SK-N-SH treated with all-trans-retinoic acid at 6 μM for 48 hours (cell line): Measurements from ENCODE around the gene ZNF774.

Source experiments
- ATAC-seq: fragments of 200-7000 bp; cut with Tn5 transposase; 3 replicates; pipeline ENCODE4 v1.9.1; 2020; ENCODE audit warnings: mild to moderate bottlenecking, moderate library complexity
- ARNTL ChIP-seq: fragments of 450-650 bp; formaldehyde crosslinking; IDR thresholded peaks from 2 replicates; pipeline ENCODE4 v1.5.0; 2020; ENCODE audit warnings: low read depth, mild to moderate bottlenecking, moderate library complexity, borderline replicate concordance
- ESRRG ChIP-seq: fragments of 250-450 bp; sonication (Bioruptor Pico); IDR thresholded peaks from 2 replicates; pipeline ENCODE4 v1.6.1; 2021; ENCODE audit warnings: mild to moderate bottlenecking
- GLIS3 ChIP-seq: fragments of 250-450 bp; sonication (Bioruptor Pico); IDR thresholded peaks from 2 replicates; pipeline ENCODE4 v1.5.0; 2020; ENCODE audit warnings: mild to moderate bottlenecking, moderate library complexity
- ISL1 ChIP-seq: fragments of 250-450 bp; sonication (Bioruptor Pico); IDR thresholded peaks from 2 replicates; pipeline ENCODE4 v2.1.2; 2022; ENCODE audit warnings: mild to moderate bottlenecking, moderate library complexity
- OSR1 ChIP-seq: fragments of 250-450 bp; sonication (Bioruptor Pico); IDR thresholded peaks from 2 replicates; pipeline ENCODE4 v1.8.0; 2022; ENCODE audit warnings: moderate library complexity, mild to moderate bottlenecking, inconsistent platforms
- RARB ChIP-seq: fragments of 250-450 bp; sonication (Bioruptor Pico); IDR thresholded peaks from 2 replicates; pipeline ENCODE4 v1.8.0; 2021; ENCODE audit warnings: mild to moderate bottlenecking, moderate library complexity
- SNAI2 ChIP-seq: fragments of 250-450 bp; sonication (Bioruptor Pico); IDR thresholded peaks from 2 replicates; pipeline ENCODE4 v1.5.0; 2020; ENCODE audit warnings: mild to moderate bottlenecking, moderate library complexity
- TCF4 ChIP-seq: fragments of 250-450 bp; sonication (Bioruptor Pico); IDR thresholded peaks from 2 replicates; pipeline ENCODE4 v1.8.0; 2021; ENCODE audit warnings: mild to moderate bottlenecking, moderate library complexity, borderline replicate concordance
- TSHZ2 ChIP-seq: fragments of 250-450 bp; sonication (Bioruptor Pico); IDR thresholded peaks from 2 replicates; pipeline ENCODE4 v1.5.0; 2020; ENCODE audit warnings: mild to moderate bottlenecking, moderate library complexity
- ZC3H10 ChIP-seq: fragments of 250-450 bp; sonication (Bioruptor Pico); IDR thresholded peaks from 2 replicates; pipeline ENCODE4 v1.5.1; 2021; ENCODE audit warnings: mild to moderate bottlenecking, moderate library complexity
- ZFP3 ChIP-seq: fragments of 250-450 bp; sonication (Bioruptor Pico); IDR thresholded peaks from 2 replicates; pipeline ENCODE4 v1.5.0; 2020; ENCODE audit warnings: mild to moderate bottlenecking, moderate library complexity
- ZFP30 ChIP-seq: fragments of 450-650 bp; formaldehyde crosslinking; IDR thresholded peaks from 2 replicates; pipeline ENCODE4 v1.5.0; 2022; ENCODE audit warnings: mild to moderate bottlenecking, moderate library complexity
- ZNF70 ChIP-seq: fragments of 450-650 bp; formaldehyde crosslinking; IDR thresholded peaks from 2 replicates; pipeline ENCODE4 v1.5.0; 2020; ENCODE audit warnings: mild to moderate bottlenecking, moderate library complexity
- ZNF8 ChIP-seq: fragments of 450-650 bp; formaldehyde crosslinking; IDR thresholded peaks from 2 replicates; pipeline ENCODE4 v1.5.0; 2020; ENCODE audit warnings: mild to moderate bottlenecking, moderate library complexity
- TF ChIP-seq, protein P1 (sequence below): fragments of 250-450 bp; sonication (Bioruptor Pico); IDR thresholded peaks from 2 replicates; pipeline ENCODE4 v1.5.1; 2020; ENCODE audit warnings: low read depth, mild to moderate bottlenecking, moderate library complexity
- TF ChIP-seq, protein P2 (sequence below): fragments of 250-450 bp; sonication (Bioruptor Pico); IDR thresholded peaks from 2 replicates; pipeline ENCODE4 v1.8.0; 2020; ENCODE audit warnings: mild to moderate bottlenecking, moderate library complexity, borderline replicate concordance
- TF ChIP-seq, protein P3 (sequence below): fragments of 250-450 bp; sonication (Bioruptor Pico); IDR thresholded peaks from 2 replicates; pipeline ENCODE4 v1.5.1; 2021; ENCODE audit warnings: mild to moderate bottlenecking, moderate library complexity
- TF ChIP-seq, protein P4 (sequence below): fragments of 250-450 bp; sonication (Bioruptor Pico); IDR thresholded peaks from 2 replicates; pipeline ENCODE4 v1.8.0; 2021; ENCODE audit warnings: low read depth, mild to moderate bottlenecking, moderate library complexity, borderline replicate concordance

Gene ZNF774

DNA sequence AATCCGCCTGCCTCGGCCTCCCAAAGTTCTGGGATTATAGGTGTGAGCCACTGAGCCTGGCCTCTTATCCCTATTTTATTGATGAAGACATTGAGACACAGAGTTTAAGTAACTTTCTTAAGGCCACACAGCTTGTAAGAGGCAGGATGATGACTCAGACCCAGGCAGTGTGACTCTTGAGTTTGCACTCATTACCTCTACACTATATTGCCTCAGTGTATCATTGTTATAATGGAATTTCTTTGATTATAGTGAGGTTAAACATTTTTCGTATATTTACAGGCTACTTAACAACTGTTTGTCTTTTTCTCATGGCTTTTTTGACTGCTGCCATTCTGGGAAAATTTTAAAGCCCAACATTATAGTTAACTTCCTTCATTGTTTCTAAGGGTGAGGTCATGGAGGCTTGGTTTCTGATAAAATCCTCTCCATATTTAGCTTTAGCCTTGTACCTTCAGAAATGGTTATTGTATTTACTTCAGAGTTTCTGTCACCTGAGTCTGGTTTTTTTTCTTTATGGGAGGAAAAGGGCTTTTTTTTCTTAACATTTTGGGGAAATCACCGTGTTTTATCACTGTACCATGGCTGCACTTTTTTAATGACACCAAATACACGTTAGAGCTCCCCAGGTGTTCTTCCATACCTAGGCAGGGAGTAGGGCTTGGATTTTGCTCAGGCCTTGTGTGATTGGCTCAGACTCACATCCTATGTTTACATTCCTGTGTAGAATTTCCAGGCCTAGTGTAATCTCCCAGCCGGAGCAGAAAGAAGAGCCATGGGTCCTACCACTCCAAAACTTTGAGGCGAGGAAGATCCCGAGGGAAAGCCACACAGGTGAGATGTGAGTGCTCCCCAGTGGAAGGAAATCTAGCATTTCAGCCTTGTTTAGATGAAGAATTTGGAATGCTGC is 6.3 kb downstream of the ZNF774 start:
- TF ChIP-seq ISL1 (CRISPR knock-in tag) = no peak
- no peak for TF ChIP-seq ESRRG (CRISPR knock-in tag)
- TF ChIP-seq, protein P1, sequence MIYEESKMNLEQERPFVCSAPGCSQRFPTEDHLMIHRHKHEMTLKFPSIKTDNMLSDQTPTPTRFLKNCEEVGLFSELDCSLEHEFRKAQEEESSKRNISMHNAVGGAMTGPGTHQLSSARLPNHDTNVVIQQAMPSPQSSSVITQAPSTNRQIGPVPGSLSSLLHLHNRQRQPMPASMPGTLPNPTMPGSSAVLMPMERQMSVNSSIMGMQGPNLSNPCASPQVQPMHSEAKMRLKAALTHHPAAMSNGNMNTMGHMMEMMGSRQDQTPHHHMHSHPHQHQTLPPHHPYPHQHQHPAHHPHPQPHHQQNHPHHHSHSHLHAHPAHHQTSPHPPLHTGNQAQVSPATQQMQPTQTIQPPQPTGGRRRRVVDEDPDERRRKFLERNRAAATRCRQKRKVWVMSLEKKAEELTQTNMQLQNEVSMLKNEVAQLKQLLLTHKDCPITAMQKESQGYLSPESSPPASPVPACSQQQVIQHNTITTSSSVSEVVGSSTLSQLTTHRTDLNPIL = no peak
- TF ChIP-seq SNAI2 (CRISPR knock-in tag) = no peak
- TF ChIP-seq ZFP3 (CRISPR knock-in tag) = no peak
- TF ChIP-seq ZNF70 (CRISPR knock-in tag) = no peak
- no peak for TF ChIP-seq ZFP30 (CRISPR knock-in tag)
- TF ChIP-seq, protein P2, sequence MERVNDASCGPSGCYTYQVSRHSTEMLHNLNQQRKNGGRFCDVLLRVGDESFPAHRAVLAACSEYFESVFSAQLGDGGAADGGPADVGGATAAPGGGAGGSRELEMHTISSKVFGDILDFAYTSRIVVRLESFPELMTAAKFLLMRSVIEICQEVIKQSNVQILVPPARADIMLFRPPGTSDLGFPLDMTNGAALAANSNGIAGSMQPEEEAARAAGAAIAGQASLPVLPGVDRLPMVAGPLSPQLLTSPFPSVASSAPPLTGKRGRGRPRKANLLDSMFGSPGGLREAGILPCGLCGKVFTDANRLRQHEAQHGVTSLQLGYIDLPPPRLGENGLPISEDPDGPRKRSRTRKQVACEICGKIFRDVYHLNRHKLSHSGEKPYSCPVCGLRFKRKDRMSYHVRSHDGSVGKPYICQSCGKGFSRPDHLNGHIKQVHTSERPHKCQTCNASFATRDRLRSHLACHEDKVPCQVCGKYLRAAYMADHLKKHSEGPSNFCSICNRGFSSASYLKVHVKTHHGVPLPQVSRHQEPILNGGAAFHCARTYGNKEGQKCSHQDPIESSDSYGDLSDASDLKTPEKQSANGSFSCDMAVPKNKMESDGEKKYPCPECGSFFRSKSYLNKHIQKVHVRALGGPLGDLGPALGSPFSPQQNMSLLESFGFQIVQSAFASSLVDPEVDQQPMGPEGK = no peak
- no peak for TF ChIP-seq RARB (CRISPR knock-in tag)
- no peak for TF ChIP-seq GLIS3 (CRISPR knock-in tag)
- TF ChIP-seq, protein P3, sequence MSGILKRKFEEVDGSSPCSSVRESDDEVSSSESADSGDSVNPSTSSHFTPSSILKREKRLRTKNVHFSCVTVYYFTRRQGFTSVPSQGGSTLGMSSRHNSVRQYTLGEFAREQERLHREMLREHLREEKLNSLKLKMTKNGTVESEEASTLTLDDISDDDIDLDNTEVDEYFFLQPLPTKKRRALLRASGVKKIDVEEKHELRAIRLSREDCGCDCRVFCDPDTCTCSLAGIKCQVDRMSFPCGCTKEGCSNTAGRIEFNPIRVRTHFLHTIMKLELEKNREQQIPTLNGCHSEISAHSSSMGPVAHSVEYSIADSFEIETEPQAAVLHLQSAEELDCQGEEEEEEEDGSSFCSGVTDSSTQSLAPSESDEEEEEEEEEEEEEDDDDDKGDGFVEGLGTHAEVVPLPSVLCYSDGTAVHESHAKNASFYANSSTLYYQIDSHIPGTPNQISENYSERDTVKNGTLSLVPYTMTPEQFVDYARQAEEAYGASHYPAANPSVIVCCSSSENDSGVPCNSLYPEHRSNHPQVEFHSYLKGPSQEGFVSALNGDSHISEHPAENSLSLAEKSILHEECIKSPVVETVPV (CRISPR knock-in tag) = no peak
- TF ChIP-seq, protein P4, sequence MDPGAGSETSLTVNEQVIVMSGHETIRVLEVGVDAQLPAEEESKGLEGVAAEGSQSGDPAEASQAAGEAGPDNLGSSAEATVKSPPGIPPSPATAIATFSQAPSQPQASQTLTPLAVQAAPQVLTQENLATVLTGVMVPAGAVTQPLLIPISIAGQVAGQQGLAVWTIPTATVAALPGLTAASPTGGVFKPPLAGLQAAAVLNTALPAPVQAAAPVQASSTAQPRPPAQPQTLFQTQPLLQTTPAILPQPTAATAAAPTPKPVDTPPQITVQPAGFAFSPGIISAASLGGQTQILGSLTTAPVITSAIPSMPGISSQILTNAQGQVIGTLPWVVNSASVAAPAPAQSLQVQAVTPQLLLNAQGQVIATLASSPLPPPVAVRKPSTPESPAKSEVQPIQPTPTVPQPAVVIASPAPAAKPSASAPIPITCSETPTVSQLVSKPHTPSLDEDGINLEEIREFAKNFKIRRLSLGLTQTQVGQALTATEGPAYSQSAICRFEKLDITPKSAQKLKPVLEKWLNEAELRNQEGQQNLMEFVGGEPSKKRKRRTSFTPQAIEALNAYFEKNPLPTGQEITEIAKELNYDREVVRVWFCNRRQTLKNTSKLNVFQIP (CRISPR knock-in tag) = no peak
- no peak for TF ChIP-seq ARNTL (CRISPR knock-in tag)
- no peak for TF ChIP-seq ZC3H10 (CRISPR knock-in tag)
- ATAC-seq = no peak

GRCh38 chr15:90360746-90361145 is 8.7 kb downstream of the ZNF774 start:
- ATAC-seq = no peak
- TF ChIP-seq, protein P2 = no peak
- no peak for TF ChIP-seq GLIS3 (CRISPR knock-in tag)
- no peak for TF ChIP-seq TCF4 (CRISPR knock-in tag)
- no peak for TF ChIP-seq ESRRG (CRISPR knock-in tag)
- no peak for TF ChIP-seq TSHZ2
- TF ChIP-seq OSR1 (CRISPR knock-in tag) = no peak
- TF ChIP-seq, protein P3 (CRISPR knock-in tag) = no peak
- TF ChIP-seq ZNF8 (CRISPR knock-in tag) = no peak
